ENCODE measurements around the gene MED22. TPM values are rescaled to one million over a fixed set of nuclear protein-coding genes. Genes with fewer than 3 reads are reported as not detected.
"Not testable (repeated sequence)": the region's sequence is repeated elsewhere in the genome, so short reads cannot be mapped to it uniquely, and the experiment has no call there.

Gene MED22
- total RNA-seq, 2 donors from 2014 or later = 50.0 to 51.2 TPM

DNA sequence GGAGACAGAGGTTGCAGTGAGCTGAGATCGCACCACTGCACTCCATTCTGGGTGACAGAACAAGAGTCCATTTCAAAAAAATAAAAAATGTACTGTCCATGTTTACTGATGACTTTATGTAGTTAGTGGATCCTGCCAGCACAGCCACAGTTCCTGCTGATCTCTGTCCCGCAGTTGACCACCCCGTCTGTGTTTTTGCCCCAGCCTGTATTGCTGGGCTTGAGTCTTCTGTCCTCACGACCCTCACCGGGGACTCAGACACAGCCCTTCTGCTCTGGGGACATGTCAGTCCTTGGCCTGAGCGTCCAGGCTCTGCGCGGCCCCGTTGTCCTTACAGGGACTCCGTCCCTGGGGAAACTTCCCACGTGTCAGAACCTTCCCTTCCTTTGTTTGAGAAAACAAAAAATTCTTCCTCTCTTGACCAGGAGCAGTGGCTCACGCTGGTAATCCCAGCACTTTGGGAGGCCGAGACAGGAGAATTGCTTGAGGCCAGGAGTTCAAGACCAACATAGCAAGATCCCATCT, 26.5 kb downstream of the MED22 start:
- Histone ChIP-seq H3K4me1 (ENCODE audit: control insufficient read depth in 1 of 2, low read depth in 2 of 2) (no peaks in the 10 kb centered on the region), H3K9me3 (no peaks in the 10 kb centered on the region), H3K36me3 (no peaks in the 10 kb centered on the region), H3K4me3 (no peak overlapping the region), H3K27ac (no peak overlapping the region), H3K27me3 (replicated peaks; ENCODE audit: insufficient read depth) (no peaks in the 10 kb centered on the region)
- DNase-seq (ENCODE audit: low spot score) (no peak), ATAC-seq (ENCODE audit: insufficient number of reproducible peaks, low FRiP score, low read depth) (no peak)
- TF ChIP-seq, protein P1, sequence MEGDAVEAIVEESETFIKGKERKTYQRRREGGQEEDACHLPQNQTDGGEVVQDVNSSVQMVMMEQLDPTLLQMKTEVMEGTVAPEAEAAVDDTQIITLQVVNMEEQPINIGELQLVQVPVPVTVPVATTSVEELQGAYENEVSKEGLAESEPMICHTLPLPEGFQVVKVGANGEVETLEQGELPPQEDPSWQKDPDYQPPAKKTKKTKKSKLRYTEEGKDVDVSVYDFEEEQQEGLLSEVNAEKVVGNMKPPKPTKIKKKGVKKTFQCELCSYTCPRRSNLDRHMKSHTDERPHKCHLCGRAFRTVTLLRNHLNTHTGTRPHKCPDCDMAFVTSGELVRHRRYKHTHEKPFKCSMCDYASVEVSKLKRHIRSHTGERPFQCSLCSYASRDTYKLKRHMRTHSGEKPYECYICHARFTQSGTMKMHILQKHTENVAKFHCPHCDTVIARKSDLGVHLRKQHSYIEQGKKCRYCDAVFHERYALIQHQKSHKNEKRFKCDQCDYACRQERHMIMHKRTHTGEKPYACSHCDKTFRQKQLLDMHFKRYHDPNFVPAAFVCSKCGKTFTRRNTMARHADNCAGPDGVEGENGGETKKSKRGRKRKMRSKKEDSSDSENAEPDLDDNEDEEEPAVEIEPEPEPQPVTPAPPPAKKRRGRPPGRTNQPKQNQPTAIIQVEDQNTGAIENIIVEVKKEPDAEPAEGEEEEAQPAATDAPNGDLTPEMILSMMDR (IDR thresholded peaks at IDR 0.05) = no peak

DNA sequence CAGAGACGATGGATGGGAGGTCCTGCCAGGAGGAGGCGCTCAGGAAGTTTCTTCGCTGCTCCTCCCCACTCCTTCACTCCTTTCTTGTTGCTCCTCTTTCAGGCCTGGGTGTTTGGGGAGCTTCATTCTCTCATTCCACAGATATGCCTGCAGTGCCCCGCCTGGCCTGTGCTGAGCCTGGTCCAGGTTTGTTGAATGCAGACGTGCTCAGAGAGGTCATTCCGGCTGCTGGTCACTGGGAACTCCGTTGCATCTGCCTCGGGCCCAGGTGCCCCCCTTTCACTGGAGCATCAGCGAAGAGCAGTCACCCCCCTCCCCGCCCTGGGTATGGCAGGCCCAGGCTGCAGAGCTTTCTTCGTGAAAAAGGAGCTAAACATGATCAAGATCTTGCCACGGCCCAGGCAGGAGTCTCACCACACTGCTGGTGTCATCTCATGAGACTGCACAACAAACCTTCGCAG, 27.5 kb downstream of the MED22 start:
- no peaks in the 10 kb centered on the region for H3K9me3 ChIP-seq
- no peaks in the 10 kb centered on the region for H3K36me3 ChIP-seq
- ATAC-seq (ENCODE audit: insufficient number of reproducible peaks, low FRiP score, low read depth) (no peak), DNase-seq (ENCODE audit: low spot score) (no peak)
- no peaks in the 10 kb centered on the region for H3K4me1 ChIP-seq (ENCODE audit: control insufficient read depth in 1 of 2, low read depth in 2 of 2)
- TF ChIP-seq, protein P1 (IDR thresholded peaks at IDR 0.05) = no peak
- H3K4me3 ChIP-seq = no peak overlapping the region
- H3K27me3 ChIP-seq (replicated peaks; ENCODE audit: insufficient read depth) = no peaks in the 10 kb centered on the region
- H3K27ac ChIP-seq = no peak overlapping the region

DNA sequence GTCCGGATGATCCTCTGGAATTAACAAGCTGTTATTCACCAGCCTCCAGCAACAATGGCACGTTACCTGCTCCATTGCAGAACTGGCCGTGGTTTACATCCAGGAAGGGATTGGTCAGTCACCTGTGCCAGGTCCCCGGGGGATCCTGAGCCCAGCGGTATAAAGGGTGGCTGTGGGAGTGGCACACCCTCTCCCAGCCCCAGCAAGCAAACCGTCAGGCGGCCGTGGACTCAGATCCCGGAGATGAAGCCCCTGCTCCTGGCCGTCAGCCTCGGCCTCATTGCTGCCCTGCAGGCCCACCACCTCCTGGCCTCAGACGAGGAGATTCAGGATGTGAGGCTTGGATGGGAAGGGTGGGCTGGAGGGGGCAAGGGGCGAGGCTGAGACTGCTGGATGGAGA, 30.4 kb downstream of the MED22 start:
- H3K4me1 ChIP-seq (ENCODE audit: control insufficient read depth in 1 of 2, low read depth in 2 of 2); H3K4me3 ChIP-seq; ATAC-seq (ENCODE audit: insufficient number of reproducible peaks, low FRiP score, low read depth); DNase-seq (ENCODE audit: low spot score); H3K36me3 ChIP-seq; H3K27ac ChIP-seq; H3K27me3 ChIP-seq (replicated peaks; ENCODE audit: insufficient read depth); H3K9me3 ChIP-seq: not testable (repeated sequence)

DNA sequence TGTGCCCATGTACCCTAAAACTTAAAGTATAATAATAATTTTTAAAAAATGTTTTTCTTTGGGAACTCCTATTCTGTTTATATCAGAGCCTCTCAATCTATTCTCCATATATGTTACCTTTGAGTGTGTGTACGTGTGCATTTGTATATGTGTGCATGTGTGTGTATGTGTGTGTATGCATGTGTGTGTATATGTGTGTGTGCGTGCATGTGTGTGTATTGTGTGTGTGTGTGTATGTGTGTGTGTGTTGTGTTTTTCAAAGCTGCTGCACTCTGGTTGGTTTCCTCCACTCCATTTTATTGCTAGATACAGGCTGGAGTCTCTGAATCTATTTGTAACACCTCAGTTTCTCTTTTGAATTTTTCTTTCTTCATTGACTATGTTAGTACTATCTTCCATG, 31.9 kb downstream of the MED22 start:
- Histone ChIP-seq H3K36me3 (no peaks in the 10 kb centered on the region), H3K9me3 (no peaks in the 10 kb centered on the region), H3K27me3 (replicated peaks; ENCODE audit: insufficient read depth) (no peaks in the 10 kb centered on the region), H3K4me3 (no peak overlapping the region), H3K4me1 (ENCODE audit: control insufficient read depth in 1 of 2, low read depth in 2 of 2) (no peaks in the 10 kb centered on the region), H3K27ac (no peak overlapping the region)
- ATAC-seq (ENCODE audit: insufficient number of reproducible peaks, low FRiP score, low read depth) (no peak), DNase-seq (ENCODE audit: low spot score) (no peak)
- TF ChIP-seq, protein P1 (IDR thresholded peaks at IDR 0.05) = no peak

DNA sequence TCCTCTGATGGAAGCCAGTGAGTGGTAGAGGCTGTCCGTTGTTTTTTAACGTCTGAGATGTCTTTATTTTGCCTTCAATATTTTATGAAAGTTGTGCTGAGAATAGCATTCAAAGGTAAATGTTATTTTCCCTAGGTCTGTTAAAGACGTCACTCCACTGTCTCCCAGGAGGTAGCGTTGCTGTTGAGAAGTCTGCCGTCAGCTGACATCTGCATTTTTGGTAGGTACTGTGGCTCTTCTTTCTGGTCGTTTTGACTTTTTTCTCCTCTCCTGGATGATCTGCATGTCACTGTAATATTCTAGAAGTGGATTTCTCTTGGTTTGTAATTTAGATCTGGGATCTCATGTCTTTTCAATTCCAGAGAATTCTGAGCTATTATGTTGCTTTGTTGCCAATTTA, 38.3 kb downstream of the MED22 start:
- Histone ChIP-seq H3K27ac (no peak overlapping the region), H3K27me3 (replicated peaks; ENCODE audit: insufficient read depth) (no peaks in the 10 kb centered on the region), H3K4me1 (ENCODE audit: control insufficient read depth in 1 of 2, low read depth in 2 of 2) (no peaks in the 10 kb centered on the region), H3K36me3 (no peaks in the 10 kb centered on the region), H3K4me3 (no peak overlapping the region), H3K9me3 (no peaks in the 10 kb centered on the region)
- ATAC-seq (ENCODE audit: insufficient number of reproducible peaks, low FRiP score, low read depth) (no peak), DNase-seq (ENCODE audit: low spot score) (no peak)
- TF ChIP-seq, protein P1 (IDR thresholded peaks at IDR 0.05) = no peak

DNA sequence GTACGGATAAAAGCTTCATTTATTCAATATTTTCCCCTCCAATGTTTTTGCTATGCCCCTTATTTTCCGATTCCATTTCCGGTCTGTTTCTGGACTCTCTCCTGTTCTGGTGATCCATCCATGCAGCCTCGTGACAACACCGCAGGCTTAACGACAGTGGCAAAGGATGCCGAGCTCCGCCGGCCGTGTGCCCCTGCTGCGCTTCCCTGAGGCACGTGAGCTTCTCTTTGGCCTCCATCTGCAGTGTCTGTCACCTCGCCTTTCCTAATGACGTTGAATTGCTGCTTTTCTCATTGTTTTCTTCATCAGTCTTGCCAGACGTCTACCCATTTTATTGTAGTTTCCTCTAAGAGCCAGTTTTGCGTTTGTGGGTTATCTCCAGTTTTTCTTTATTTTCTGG, 40.6 kb downstream of the MED22 start:
- H3K9me3 ChIP-seq = no peaks in the 10 kb centered on the region
- H3K4me1 ChIP-seq (ENCODE audit: control insufficient read depth in 1 of 2, low read depth in 2 of 2) = no peaks in the 10 kb centered on the region
- DNase-seq (ENCODE audit: low spot score) = no peak
- H3K27me3 ChIP-seq (replicated peaks; ENCODE audit: insufficient read depth) = no peaks in the 10 kb centered on the region
- H3K36me3 ChIP-seq = no peaks in the 10 kb centered on the region
- no peak overlapping the region for H3K27ac ChIP-seq
- H3K4me3 ChIP-seq = no peak overlapping the region
- TF ChIP-seq, protein P1 (IDR thresholded peaks at IDR 0.05) = no peak
- no peak for ATAC-seq (ENCODE audit: insufficient number of reproducible peaks, low FRiP score, low read depth)
